GM19193 (cell line): Measurements from ENCODE around the gene CDH16.

Experiments
- POLR2A ChIP-seq: IDR thresholded peaks from 4 replicates; pipeline ENCODE4 v1.6.1; 2011; ENCODE audit not compliant: insufficient read depth, insufficient read length; ENCODE audit errors: extremely low read depth

The CDH16 gene

GRCh38 chr16:66881964-66882508 is 36.6 kb downstream of the CDH16 start:
- no peak for TF ChIP-seq POLR2A

- no peak for TF ChIP-seq POLR2A
Observed at GRCh38 chr16:66881560-66881959, 37.1 kb downstream of the CDH16 start.

GRCh38 chr16:66881014-66881417 is 37.7 kb downstream of the CDH16 start:
- TF ChIP-seq POLR2A = no peak

GRCh38 chr16:66880288-66881013 is 38.2 kb downstream of the CDH16 start, which contains the start of gene PDP2:
Gene PDP2 (plus strand): TSS chr16:66880515. CDS start chr16:66884285, 3,770 bp downstream.
- TF ChIP-seq POLR2A = peak; percentile 75

GRCh38 chr16:66878067-66878466 is 40.6 kb downstream of the CDH16 start:
- TF ChIP-seq POLR2A = no peak

- no peak for TF ChIP-seq POLR2A
Observed at GRCh38 chr16:66874079-66874775, 44.5 kb downstream of the CDH16 start.

GRCh38 chr16:66873685-66874055 is 45.0 kb downstream of the CDH16 start:
- TF ChIP-seq POLR2A = no peak

- TF ChIP-seq POLR2A = peak; percentile 30
Observed at GRCh38 chr16:66872943-66873684, 45.6 kb downstream of the CDH16 start.

GRCh38 chr16:66872559-66872942 is 46.1 kb downstream of the CDH16 start:
- TF ChIP-seq POLR2A = no peak

GRCh38 chr16:66871840-66872239 is 46.8 kb downstream of the CDH16 start:
- TF ChIP-seq POLR2A = no peak

- TF ChIP-seq POLR2A = no peak
Observed at GRCh38 chr16:66869424-66869823, 49.3 kb downstream of the CDH16 start.

GRCh38 chr16:66863707-66864106 is 55.0 kb downstream of the CDH16 start:
- no peak for TF ChIP-seq POLR2A

GRCh38 chr16:66862023-66862520 is 56.6 kb downstream of the CDH16 start:
- no peak for TF ChIP-seq POLR2A

GRCh38 chr16:66859397-66860068 is 59.2 kb downstream of the CDH16 start:
- no peak for TF ChIP-seq POLR2A

- TF ChIP-seq POLR2A = no peak
Observed at GRCh38 chr16:66858740-66859396, 59.8 kb downstream of the CDH16 start.
